Stimulated activated CD4-positive, alpha-beta T cell treated with anti-CD3 and anti-CD28 coated beads, Interleukin-1b, Interleukin-23, amount 100 ng/mL, for 48 hours (primary cell): ENCODE measurements around the gene PTPRD.
"Not testable (repeated sequence)": the region's sequence is repeated elsewhere in the genome, so short reads cannot be mapped to it uniquely, and the experiment has no call there.

Source experiments
- DNase-seq: peaks from one replicate; pipeline ENCODE4 v3.0.0-alpha.2; 2020

The PTPRD gene

GRCh38 chr9:8697565-8697964 lies 1915.2 kb downstream of the PTPRD start:
- not testable (repeated sequence) for DNase-seq

- no peak for DNase-seq
Measured at GRCh38 chr9:8696516-8696915, 1916.3 kb downstream of the PTPRD start.

- no peak for DNase-seq
Measured at GRCh38 chr9:8694983-8695588, 1917.7 kb downstream of the PTPRD start.

GRCh38 chr9:8693464-8693863 lies 1919.3 kb downstream of the PTPRD start:
- DNase-seq = no peak

DNA sequence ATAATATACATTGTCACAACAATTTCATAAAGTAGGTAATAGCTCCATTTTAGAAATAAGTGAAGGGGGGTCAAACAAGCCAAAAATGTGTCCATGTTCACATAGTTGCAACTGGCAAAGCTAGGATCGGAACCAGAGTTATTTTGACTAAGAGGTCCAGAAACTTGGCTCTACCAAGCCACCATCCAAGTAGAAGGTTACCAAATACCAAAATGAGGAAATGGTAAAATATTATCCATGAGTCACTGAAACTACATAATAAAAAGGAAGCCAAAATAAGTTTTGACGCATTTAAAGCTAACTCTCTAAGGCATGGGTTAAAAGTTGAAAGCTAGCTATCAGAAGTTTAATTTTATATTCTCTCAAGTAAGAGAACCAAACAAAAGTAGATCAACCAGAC lies 1926.3 kb downstream of the PTPRD start:
- DNase-seq = no peak

GRCh38 chr9:8685825-8686224 lies 1927.0 kb downstream of the PTPRD start:
- DNase-seq = no peak

DNA sequence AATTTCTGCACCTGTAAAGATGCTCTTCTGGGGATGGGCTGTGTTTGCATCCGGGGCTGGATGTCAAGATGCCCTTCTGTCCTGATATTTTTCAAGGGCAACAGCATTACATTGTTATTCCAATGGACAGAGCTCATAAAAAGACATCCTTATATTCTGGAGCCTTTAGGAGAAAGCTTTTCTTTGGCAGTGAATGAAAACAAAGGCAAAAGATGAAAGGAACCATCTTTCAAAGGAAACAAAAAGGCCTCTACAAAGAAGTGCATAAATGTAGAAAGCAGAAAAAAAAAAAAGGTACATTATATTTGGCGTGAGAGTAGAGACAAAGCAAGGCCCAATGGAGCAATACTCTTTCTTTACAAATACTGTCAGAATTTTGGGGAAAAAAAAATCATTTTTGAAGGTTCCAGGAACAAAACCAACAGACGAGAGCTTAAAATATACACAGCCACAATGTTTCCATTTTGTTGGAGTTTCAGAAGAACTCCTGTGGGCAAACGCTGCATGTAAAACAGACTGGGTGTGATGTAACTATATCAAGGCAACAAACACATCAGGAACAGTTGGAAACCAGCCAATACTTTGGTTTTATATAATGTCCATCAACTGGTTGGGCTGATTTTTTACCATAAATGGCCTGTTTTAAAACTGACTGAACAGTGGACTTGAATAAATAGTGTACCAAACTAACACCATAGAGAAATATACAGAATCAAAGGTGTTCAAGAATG lies 1927.7 kb downstream of the PTPRD start:
- DNase-seq = no peak

DNA sequence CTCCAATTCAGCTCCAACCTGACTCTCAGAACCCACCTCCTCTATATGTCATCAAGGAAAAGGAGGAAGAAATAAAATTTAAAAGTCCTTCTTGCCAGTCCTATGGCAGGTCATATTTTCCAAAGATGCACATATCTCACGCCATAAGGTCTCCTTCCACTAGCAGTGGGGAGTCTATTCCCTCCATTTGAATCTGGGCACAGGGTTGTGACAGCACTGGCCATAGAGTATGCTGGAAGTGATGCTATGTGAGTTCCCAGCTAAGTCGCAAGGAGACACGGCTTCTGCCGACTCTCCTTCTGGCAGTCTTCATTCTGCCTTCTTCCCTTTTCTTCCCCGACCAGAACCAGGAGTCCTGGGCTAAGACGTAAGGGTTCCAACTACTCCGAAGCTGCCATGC lies 1929.3 kb downstream of the PTPRD start:
- no peak for DNase-seq

GRCh38 chr9:8680658-8681057 lies 1932.1 kb downstream of the PTPRD start:
- DNase-seq = no peak

DNA sequence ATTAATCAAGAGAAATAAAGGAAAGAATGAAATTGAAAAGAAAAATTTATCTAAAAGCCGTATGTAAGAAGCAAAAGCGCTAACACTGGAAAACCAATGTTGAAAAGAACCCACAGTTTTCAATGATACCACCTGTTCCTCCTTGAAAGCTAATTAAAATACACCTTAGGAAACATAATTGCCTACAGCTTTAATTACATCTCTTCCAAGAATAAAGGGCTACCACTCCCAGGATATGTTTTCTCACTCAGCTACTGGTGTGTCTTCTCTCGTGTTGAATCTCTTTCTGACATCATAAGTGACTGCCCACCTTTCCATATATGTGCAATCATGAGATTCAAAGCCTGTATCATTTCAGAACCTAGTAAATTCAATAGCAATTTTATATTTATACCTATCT lies 1932.6 kb downstream of the PTPRD start:
- DNase-seq = no peak

DNA sequence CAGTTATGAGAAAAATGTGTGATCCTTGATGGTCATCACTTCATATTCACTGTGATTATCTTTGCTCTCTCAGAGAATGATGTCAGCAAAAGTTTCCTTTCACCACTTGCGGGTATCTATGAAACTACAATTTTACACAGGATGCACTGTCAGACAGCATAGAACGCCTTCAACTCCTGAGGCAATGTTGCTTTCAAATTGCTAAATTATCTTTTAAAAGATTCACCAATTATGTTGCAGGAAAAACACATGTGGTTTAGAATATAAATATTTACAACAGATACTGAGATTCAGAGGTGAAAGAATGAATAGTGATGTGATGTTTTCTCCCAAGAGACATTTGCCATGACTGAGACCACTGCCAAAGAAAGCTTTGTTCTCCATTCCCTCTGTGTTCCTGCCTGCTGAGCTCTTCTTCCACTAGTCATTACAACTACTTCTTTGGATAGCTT lies 1933.4 kb downstream of the PTPRD start:
- no peak for DNase-seq

GRCh38 chr9:8677741-8678140 lies 1935.1 kb downstream of the PTPRD start:
- DNase-seq = no peak

DNA sequence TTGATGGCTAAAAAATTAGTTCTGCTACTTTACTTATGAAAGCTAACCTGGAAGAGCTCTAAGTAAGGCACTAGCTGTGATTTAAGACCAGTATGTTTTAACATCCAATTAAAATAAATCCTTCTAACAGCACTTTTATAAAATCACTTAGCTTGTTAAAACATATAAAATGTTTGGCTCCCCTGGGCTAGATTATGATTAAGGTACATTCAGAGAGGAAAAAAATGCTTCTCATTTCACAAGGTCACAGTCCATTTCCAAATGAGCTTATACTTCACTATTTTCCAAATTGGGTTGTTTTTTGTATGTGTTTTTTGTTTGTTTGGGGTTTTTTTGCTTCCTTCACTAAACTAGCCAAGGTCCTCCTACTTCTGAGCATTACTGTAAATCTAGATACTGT lies 1938.3 kb downstream of the PTPRD start:
- no peak for DNase-seq

GRCh38 chr9:8673830-8674229 lies 1939.0 kb downstream of the PTPRD start:
- DNase-seq = no peak

DNA sequence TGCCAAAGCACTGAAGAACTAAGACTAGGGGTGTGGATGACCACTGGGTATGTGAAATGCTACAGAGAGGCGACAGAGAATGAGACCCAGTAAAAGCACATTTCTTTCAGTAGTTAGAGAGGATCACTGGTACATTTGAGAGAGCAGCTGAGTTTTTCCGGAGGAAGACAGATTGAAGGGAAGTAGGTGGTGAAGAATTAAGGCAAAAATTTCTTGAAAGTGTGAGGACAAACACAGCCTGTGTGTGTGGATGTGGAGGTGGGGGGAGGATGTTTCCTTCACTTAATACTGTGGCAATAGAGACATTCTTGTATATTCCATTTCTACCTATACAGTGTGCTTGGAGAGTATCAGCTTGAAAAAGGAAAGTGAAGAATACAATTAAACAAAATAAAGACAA lies 1942.1 kb downstream of the PTPRD start:
- DNase-seq = no peak

DNA sequence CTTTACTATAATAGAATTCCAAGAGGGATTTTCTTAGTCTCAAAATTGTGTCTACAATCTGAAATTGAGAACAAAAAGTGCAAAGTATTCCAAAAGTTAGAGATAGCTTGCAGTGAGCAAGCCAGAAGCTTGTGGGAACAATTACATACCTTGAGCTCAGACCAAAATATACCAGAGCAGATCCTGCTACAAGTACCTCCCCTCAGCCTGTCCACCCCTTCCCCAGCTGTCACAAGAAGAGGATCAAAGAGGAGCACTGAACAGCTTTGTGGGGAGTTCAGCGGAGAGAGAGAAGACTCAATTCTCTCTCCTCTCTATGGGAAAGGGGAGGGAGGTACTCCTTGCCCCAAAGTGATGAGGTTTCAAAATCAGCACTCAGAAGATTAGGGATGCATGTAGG lies 1944.1 kb downstream of the PTPRD start:
- DNase-seq = no peak

GRCh38 chr9:8668231-8668630 lies 1944.6 kb downstream of the PTPRD start:
- DNase-seq = no peak

GRCh38 chr9:8666060-8666459 lies 1946.7 kb downstream of the PTPRD start:
- DNase-seq = no peak

DNA sequence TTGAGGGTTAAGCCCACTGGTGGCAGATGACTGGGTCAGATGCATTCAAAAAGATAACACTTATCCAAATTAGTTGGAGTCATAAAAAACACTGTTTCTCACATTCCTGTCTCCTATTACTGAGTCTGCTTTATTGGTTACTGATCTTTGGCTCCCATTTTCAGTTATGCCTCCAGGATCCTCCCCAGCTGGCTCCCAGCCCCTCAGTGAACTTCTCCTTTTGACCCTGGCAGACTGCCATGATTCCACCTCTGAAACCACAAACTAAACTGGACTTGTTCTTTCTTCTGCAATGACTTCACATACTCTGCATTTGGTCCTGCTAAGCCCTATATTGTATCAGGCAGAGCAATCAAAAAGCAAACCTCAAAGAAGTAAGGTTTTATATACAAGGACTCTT lies 1952.4 kb downstream of the PTPRD start:
- no peak for DNase-seq

GRCh38 chr9:8659108-8659507 lies 1953.7 kb downstream of the PTPRD start:
- DNase-seq = no peak

DNA sequence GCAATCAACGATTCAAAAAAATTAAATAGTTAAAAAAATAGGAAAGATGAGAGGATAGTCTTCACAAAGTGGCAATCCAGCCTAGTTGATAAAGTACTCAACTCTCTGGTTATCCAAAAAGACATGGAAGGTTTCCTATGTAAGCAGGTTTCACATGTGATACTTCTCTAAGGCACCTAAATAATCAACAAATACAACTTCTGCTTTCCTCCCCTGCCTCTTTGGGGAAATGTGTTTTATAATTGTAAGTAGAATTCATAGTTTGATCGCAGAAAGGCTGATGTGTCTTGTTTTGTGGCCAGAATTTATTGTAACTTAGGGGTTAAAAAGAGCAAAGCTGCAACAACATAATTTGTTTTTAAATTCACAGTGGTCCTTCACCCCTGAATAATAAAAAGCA lies 1957.7 kb downstream of the PTPRD start:
- DNase-seq = no peak

DNA sequence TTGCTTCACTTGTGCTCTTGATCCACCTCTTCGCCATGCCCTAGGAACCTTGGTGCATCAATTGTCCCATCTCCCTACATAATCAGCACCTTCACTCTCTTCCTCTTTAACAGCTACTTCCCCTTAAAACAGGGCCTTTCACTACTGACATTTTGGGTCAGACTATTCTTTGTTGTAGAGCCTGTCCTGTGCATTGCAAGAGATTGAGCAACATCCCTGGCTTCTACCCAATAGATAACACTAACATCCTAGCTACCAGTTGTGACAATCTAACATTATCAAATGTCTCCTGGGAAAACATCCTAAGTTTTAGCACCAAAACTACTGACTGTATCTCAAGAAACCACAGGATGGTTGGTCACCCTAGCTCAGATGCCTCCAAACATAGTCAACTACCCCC lies 1958.9 kb downstream of the PTPRD start:
- no peak for DNase-seq

DNA sequence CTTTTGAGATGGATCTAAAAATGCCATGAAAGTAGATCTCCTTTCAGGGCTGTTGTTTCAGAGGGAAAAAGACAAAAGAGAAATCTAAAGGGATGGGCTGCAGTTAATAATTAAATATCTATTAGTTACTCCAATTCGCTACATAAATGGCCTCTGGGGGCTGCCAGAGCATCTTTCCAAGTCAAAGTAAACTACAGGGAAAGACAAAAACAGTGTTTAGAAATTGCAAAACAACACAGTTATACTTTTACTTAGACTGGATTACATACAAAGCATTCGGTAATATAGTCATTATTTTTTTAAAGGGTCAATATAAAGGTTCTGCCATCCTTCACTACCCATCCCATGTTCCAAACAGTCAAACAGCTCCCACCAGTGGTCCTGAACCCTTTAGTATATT lies 1959.7 kb downstream of the PTPRD start:
- no peak for DNase-seq

DNA sequence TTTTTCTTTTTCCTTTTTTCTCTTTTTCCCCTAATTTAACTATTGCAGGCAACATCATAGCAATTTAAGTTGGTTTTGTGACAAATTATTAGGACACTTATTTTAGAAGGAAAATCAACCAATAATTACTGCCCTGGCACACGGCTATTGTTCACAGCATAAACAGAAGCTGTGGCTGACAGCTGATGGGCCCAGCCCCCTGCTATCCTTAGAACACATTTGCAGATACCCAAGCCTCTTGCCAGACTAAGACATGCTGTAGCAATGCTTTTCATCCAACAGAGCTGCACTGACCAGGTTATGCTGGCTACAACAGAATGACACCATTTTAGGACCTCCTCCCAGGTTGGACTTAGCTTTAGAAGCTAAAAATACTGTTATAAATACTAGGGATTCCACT lies 1960.5 kb downstream of the PTPRD start:
- DNase-seq = no peak

DNA sequence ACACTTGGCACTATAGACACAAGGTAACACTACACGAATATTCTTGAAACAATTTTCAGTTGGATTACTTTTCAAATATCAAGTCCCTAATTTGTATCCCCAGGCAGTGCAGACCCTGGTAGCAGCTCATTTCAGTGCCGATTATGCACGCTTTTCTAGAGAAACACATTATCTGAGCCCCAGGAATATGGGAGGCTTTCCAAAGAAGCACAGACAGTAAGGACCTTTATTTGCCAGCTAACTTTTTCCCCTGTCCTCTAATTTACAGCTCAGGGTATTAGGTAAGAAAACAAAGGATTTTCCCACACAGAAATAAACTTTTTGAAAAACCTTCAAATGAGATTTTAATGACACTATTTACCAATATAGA lies 1961.0 kb downstream of the PTPRD start:
- DNase-seq = no peak
